GM12878 (cell line): Measurements from ENCODE around the gene PARVA. TPM values are rescaled to one million over a fixed set of nuclear protein-coding genes. Genes with fewer than 3 reads are reported as not detected.

Experiments used
- ATAC-seq: fragments of 200-7000 bp; cut with Tn5 transposase; 3 replicates; pipeline ENCODE4 v1.9.1; 2020; ENCODE audit warnings: mild to moderate bottlenecking, moderate library complexity
- BruUV-seq: library from RNA; stranded (reverse); fragments of 400-500 nt; replicated peaks from 2 replicates; lab custom pipeline; 2021; lab: Mats Ljungman, UMichigan
- CTCF ChIA-PET: fragments of 300-600 bp; sonication (Branson Sonifier 250); formaldehyde crosslinking; extraction: SDS; loops from one replicate; lab custom pipeline; 2021; ENCODE audit warnings: inconsistent platforms; lab: Yijun Ruan, JAX
- POLR2A ChIA-PET: fragments of 350-600 bp; formaldehyde crosslinking; extraction: SDS; loops from one replicate; lab custom pipeline; 2021; ENCODE audit warnings: inconsistent platforms; lab: Charles Lee
- RAD21 ChIA-PET: fragments of 300-600 bp; sonication (Branson Sonifier 250); formaldehyde crosslinking; loops from one replicate; lab custom pipeline; 2023; ENCODE audit warnings: antibody characterized with exemption; ENCODE audit not compliant: unreplicated experiment; lab: Charles Lee
- SMC1A ChIA-PET: fragments of 300-600 bp; sonication (Branson Sonifier 250); formaldehyde crosslinking; loops from one replicate; lab custom pipeline; 2023; ENCODE audit not compliant: unreplicated experiment, uncharacterized antibody; lab: Charles Lee
- DNase-seq: peaks from one replicate; pipeline ENCODE4 v3.0.0-alpha.2; 2011; ENCODE audit warnings: low read depth, low spot score
- FAIRE-seq: peaks from 3 replicates; lab custom pipeline; 2011; peaks lifted over from hg19 to GRCh38; lab: Jason Lieb, UNC
- H2AFZ ChIP-seq: 2 replicates; pipeline ENCODE4 v1.6.0; 2011; ENCODE audit warnings: low read depth, low read length, control low read depth; ENCODE audit not compliant: control insufficient read depth
- H3K27ac ChIP-seq: 2 replicates; pipeline ENCODE4 v1.5.1; 2011; ENCODE audit warnings: control low read depth; ENCODE audit not compliant: control insufficient read depth, insufficient read depth
- H3K27me3 ChIP-seq, 2 experiments: replicated peaks in 1 of 2; 2 replicates each; pipeline versions ENCODE4 v1.6.0 to v1.6.1; 2011; ENCODE audit warnings: low read length in 1 of 2; ENCODE audit not compliant: control insufficient read depth in 2 of 2, insufficient read depth in 2 of 2
- H3K36me3 ChIP-seq, 2 experiments: 2 replicates each; pipeline ENCODE4 v1.5.1; 2011; ENCODE audit warnings: low read length in 1 of 2; ENCODE audit not compliant: control insufficient read depth in 2 of 2, insufficient read depth in 2 of 2
- H3K4me1 ChIP-seq: 2 replicates; pipeline ENCODE4 v1.6.1; 2011; ENCODE audit warnings: mild to moderate bottlenecking, low read length, moderate library complexity, mixed read lengths; ENCODE audit not compliant: control insufficient read depth, insufficient read depth
- H3K4me2 ChIP-seq: 2 replicates; pipeline ENCODE4 v1.6.0; 2011; ENCODE audit warnings: control low read depth; ENCODE audit not compliant: control insufficient read depth, insufficient read depth
- H3K4me3 ChIP-seq: fragments of 200-600 bp; sonication (generic); 2 replicates; pipeline ENCODE4 v1.5.1; 2016
- H3K79me2 ChIP-seq: 2 replicates; pipeline ENCODE4 v1.6.0; 2011; ENCODE audit warnings: low read length; ENCODE audit not compliant: control insufficient read depth, insufficient read depth
- H3K9ac ChIP-seq: 2 replicates; pipeline ENCODE4 v1.8.0; 2011; ENCODE audit warnings: low read length, control low read depth, mixed read lengths; ENCODE audit not compliant: control insufficient read depth, insufficient read depth
- H3K9me3 ChIP-seq: replicated peaks from 3 replicates; pipeline ENCODE4 v1.5.1; 2011; ENCODE audit warnings: mild to moderate bottlenecking, low read length; ENCODE audit not compliant: control insufficient read depth, insufficient read depth
- H4K20me1 ChIP-seq: 2 replicates; pipeline ENCODE4 v1.6.0; 2011; ENCODE audit not compliant: control insufficient read depth, insufficient read depth
- FOS ChIP-seq: IDR thresholded peaks from 3 replicates; pipeline ENCODE4 v1.6.1; 2011; ENCODE audit warnings: borderline replicate concordance; ENCODE audit not compliant: insufficient read length; ENCODE audit errors: extremely low read depth
- RUNX3 ChIP-seq: IDR thresholded peaks from 2 replicates; pipeline ENCODE4 v1.6.1; 2012; ENCODE audit warnings: low read length, inconsistent platforms
- SIN3A ChIP-seq: IDR thresholded peaks from 2 replicates; pipeline ENCODE4 v1.6.1; 2012; ENCODE audit warnings: low read depth, low read length, improper control_type of control experiment
- TCF3 ChIP-seq: IDR thresholded peaks from 2 replicates; pipeline ENCODE4 v1.6.1; 2012; ENCODE audit warnings: low read depth, mild to moderate bottlenecking, low read length, borderline replicate concordance; ENCODE audit not compliant: insufficient read depth
- WGBS: methylation state at CpG from one replicate; pipeline ENCODE4 v1.1.6; 2016; ENCODE audit warnings: low lambda C conversion rate; ENCODE audit not compliant: insufficient replicate concordance, insufficient coverage; ENCODE audit errors: missing lambda C conversion rate; 5-methylcytosine and 5-hydroxymethylcytosine counted together
- in situ Hi-C: fragments of 300-500 bp; cut with MboI; formaldehyde crosslinking; loops from 9 replicates; pipeline ENCODE4 v1.14.3; 2018; ENCODE audit warnings: mixed read lengths
- intact Hi-C: fragments of 100-400 bp; cut with micrococcal nuclease; formaldehyde crosslinking; loops from one replicate; pipeline ENCODE4 v1.14.2; 2022; ENCODE audit not compliant: unreplicated experiment
- polyA plus RNA-seq, 11 experiments: library from polyadenylated mRNA; depleted of rRNA in 4 of 11; unstranded in 6 of 11; stranded (reverse) in 5 of 11; fragments of >200 nt; fragmentation: Nextera tagmentation in 4 of 11; fragmentation: Illumina TruSeq in 1 of 11; extraction: Ambion mirVana in 4 of 11; extraction: Trizol in 1 of 11; gene quantifications; 1 replicate in 1 of 11; 2 replicates in 10 of 11; pipeline versions ENCODE4 v1.2.1 to v1.2.3, GENCODE V29; 2011 to 2016; ENCODE audit warnings: inconsistent platforms in 2 of 11, missing spikeins in 2 of 11, low read depth in 1 of 11
- total RNA-seq, 4 experiments: library from RNA; depleted of rRNA in 3 of 4; stranded (reverse); fragments of >200 nt in 3 of 4; fragmentation: Illumina TruSeq in 1 of 4; extraction: Trizol in 1 of 4; gene quantifications; 2 replicates each; pipeline versions ENCODE4 v1.2.1 to v1.2.3, GENCODE V29; 2013 to 2021
- TF ChIP-seq, protein P1 (sequence below): fragments of 450-650 bp; formaldehyde crosslinking; IDR thresholded peaks from 2 replicates; pipeline ENCODE4 v1.5.0; 2022; ENCODE audit warnings: mild to moderate bottlenecking, missing genetic modification characterization

PARVA gene
- total and polyA plus RNA-seq, 10 of the 15 experiments (the other 5 are each of a cell fraction or from before 2014, with no cell fraction given), result 0.01 to 0.44 (median 0.03) TPM; not detected in 7

DNA sequence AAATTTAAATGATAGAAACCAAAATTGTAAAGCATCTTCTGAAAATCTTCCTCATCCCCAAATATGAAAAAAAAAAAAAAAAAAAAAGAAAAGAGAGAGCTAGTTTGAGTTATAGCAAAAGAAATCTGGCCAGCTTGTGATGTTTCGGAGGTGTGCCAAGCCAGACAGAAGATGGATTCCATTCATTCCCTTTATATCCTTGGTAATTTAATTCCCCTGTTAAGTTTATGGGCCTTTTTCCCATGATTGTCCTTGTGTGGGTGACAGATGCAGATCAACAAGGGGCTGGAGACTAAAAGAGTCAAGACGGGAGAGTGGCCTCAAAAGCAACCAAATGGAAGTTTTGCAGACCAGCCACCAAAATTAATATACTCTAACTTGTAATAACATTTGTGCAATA lies 47.6 kb upstream of the PARVA start:
- POLR2A ChIA-PET, result interaction anchor here (0.6 kb wide), 1 partner anchor 40 kb away, joined by 3 read pairs; no protein-coding TSS in a partner anchor
- SMC1A ChIA-PET, result interaction anchor here (0.7 to 5.8 kb wide), 5 partner anchors 40 to 632 kb away, joined by 3 to 41 read pairs (median 3); no protein-coding TSS in a partner anchor
- CTCF ChIA-PET, result interaction anchor here (0.7 to 5.8 kb wide), 9 partner anchors 8 to 1174 kb away, joined by 3 to 91 read pairs (median 4); no protein-coding TSS in a partner anchor
- intact Hi-C loops (loop anchor here (10.0 kb wide), 1 partner anchor 265 kb away; no protein-coding TSS in a partner anchor), in situ Hi-C loops (loop anchor here (5.0 kb wide), 1 partner anchor 558 kb away; no protein-coding TSS in a partner anchor)
- no peak for FAIRE-seq
- Histone ChIP-seq H3K9me3 (no peaks in the 10 kb centered on the region), H3K79me2 (no peaks in the 10 kb centered on the region), H3K4me2 (no peak overlapping the region), H3K4me1 (no peaks in the 10 kb centered on the region), H3K4me3 (no peak overlapping the region), H3K27me3 (no peaks in the 10 kb centered on the region; a peak in 1 of 4 replicates), H2AFZ (no peak overlapping the region)
- 36% methylated on average over 2 of the region's 2 CpGs for WGBS
- TF ChIP-seq RUNX3 (no peak), TCF3 (no peak), FOS (no peak), SIN3A (no peak)
- TF ChIP-seq, protein P1, sequence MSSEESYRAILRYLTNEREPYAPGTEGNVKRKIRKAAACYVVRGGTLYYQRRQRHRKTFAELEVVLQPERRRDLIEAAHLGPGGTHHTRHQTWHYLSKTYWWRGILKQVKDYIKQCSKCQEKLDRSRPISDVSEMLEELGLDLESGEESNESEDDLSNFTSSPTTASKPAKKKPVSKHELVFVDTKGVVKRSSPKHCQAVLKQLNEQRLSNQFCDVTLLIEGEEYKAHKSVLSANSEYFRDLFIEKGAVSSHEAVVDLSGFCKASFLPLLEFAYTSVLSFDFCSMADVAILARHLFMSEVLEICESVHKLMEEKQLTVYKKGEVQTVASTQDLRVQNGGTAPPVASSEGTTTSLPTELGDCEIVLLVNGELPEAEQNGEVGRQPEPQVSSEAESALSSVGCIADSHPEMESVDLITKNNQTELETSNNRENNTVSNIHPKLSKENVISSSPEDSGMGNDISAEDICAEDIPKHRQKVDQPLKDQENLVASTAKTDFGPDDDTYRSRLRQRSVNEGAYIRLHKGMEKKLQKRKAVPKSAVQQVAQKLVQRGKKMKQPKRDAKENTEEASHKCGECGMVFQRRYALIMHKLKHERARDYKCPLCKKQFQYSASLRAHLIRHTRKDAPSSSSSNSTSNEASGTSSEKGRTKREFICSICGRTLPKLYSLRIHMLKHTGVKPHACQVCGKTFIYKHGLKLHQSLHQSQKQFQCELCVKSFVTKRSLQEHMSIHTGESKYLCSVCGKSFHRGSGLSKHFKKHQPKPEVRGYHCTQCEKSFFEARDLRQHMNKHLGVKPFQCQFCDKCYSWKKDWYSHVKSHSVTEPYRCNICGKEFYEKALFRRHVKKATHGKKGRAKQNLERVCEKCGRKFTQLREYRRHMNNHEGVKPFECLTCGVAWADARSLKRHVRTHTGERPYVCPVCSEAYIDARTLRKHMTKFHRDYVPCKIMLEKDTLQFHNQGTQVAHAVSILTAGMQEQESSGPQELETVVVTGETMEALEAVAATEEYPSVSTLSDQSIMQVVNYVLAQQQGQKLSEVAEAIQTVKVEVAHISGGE (CRISPR knock-in tag), result no peak
- TF ChIP-seq, all 136 proteins: peak for 0
- RAD21 ChIA-PET, result interaction anchor here (0.8 to 3.2 kb wide), 2 partner anchors 556 to 559 kb away, joined by 3 to 44 read pairs; no protein-coding TSS in a partner anchor
- Histone ChIP-seq H3K36me3 (no peaks in the 10 kb centered on the region), H3K9ac (no peak overlapping the region), H3K27ac (no peak overlapping the region), H4K20me1 (no peaks in the 10 kb centered on the region)
- DNase-seq (no peak), ATAC-seq (no peak)
- BruUV-seq, result no TSS peak
